ENCODE data around the gene PRPSAP1. TPM values are rescaled to one million over a fixed set of nuclear protein-coding genes. Genes with fewer than 3 reads are reported as not detected.
"Not testable (repeated sequence)": the region's sequence is repeated elsewhere in the genome, so short reads cannot be mapped to it uniquely, and the experiment has no call there.

PRPSAP1 gene
- total RNA-seq, 6 experiments from 2014 or later = 39.3 to 55.6 (median 45.1) TPM

DNA sequence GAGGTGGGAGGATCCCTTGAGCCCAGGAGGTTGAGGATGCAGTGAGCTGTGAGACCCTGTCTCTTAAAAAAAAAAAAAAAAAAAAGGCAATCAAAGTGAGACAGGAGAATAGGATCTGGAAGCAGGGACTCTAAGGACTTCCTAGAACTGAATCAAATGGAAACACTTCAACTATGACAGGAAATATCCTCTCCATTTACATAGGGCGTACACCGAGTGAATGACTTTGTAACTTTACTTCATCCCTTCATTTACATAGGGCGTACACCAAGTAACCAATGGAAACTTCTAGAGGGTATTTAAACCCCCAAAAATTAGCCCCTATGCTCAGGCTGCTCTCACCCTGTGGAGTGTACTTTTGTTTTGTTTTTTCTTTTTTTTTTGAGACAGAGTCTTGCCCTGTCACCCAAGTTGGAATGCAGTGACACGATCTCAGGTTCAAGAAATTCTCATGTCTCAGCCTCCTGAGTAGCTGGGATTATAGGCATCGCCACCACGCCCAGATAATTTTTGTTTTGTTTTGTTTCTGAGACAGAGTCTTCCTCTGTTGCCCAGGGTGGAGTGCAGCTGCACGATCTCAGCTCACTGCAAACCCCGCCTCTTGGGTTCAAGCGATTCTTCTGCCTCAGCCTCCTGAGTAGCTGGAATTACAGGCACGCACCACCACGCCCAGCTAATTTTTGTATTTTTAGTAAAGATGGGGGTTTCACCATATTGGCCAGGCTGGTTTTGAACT, 9.6 kb upstream of the PRPSAP1 start:
- DNase-seq (no peak), ATAC-seq (no peak)
- Histone ChIP-seq H3K27me3 (no peaks in the 10 kb centered on the region), H3K4me1 (no peaks in the 10 kb centered on the region), H3K27ac (no peak overlapping the region), H3K4me3 (no peak overlapping the region), H3K9me3 (no peaks in the 10 kb centered on the region), H3K36me3 (no peaks in the 10 kb centered on the region)
- WGBS (ENCODE audit: insufficient coverage, low coverage, low lambda C conversion rate, missing lambda C conversion rate) = 83% methylated on average over 10 of the region's 11 CpGs
- TF ChIP-seq, protein P1, sequence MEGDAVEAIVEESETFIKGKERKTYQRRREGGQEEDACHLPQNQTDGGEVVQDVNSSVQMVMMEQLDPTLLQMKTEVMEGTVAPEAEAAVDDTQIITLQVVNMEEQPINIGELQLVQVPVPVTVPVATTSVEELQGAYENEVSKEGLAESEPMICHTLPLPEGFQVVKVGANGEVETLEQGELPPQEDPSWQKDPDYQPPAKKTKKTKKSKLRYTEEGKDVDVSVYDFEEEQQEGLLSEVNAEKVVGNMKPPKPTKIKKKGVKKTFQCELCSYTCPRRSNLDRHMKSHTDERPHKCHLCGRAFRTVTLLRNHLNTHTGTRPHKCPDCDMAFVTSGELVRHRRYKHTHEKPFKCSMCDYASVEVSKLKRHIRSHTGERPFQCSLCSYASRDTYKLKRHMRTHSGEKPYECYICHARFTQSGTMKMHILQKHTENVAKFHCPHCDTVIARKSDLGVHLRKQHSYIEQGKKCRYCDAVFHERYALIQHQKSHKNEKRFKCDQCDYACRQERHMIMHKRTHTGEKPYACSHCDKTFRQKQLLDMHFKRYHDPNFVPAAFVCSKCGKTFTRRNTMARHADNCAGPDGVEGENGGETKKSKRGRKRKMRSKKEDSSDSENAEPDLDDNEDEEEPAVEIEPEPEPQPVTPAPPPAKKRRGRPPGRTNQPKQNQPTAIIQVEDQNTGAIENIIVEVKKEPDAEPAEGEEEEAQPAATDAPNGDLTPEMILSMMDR (IDR thresholded peaks at IDR 0.05) = no peak
- TF ChIP-seq POLR2A (IDR thresholded peaks at IDR 0.05) = no peak
- intact Hi-C loops (cut with DNase I) = no loop called here

GRCh38 chr17:76360461-76360860, 6.7 kb upstream of the PRPSAP1 start:
- Histone ChIP-seq H3K9me3 (no peaks in the 10 kb centered on the region), H3K4me3 (no peak overlapping the region), H3K36me3 (no peaks in the 10 kb centered on the region), H3K27me3 (no peaks in the 10 kb centered on the region), H3K27ac (no peak overlapping the region), H3K4me1 (no peaks in the 10 kb centered on the region)
- WGBS (ENCODE audit: insufficient coverage, low coverage, low lambda C conversion rate, missing lambda C conversion rate) = 50% methylated on average over 1 of the region's 2 CpGs
- ATAC-seq (no peak), DNase-seq (no peak)
- intact Hi-C loops (cut with DNase I) = no loop called here
- TF ChIP-seq, protein P1 (IDR thresholded peaks at IDR 0.05) = no peak
- no peak for TF ChIP-seq POLR2A (IDR thresholded peaks at IDR 0.05)

GRCh38 chr17:76359776-76360175, 6.1 kb upstream of the PRPSAP1 start:
- intact Hi-C loops (cut with DNase I); H3K27me3 ChIP-seq: not testable (repeated sequence)
- WGBS (ENCODE audit: insufficient coverage, low coverage, low lambda C conversion rate, missing lambda C conversion rate) = 75% methylated on average over 5 of the region's 6 CpGs

DNA sequence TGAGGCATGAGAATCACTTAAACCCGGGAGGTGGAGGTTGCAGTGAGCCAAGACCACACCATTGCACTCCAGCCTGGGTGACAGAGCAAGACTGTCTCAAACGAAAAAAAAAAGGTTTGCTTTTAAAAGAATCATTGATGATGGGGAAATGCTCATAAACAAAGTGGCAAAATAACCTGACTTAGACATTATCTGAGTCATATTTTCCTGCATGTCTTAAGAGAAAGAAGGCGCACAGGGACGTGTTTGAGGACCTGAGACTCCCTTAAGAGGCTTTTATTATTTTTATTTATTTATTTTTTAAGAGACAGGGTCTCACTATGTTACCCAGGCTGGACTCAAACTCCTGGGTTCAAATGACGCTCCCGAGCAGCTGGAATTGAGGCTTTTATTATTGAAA, 5.7 kb upstream of the PRPSAP1 start:
- WGBS (ENCODE audit: insufficient coverage, low coverage, low lambda C conversion rate, missing lambda C conversion rate) = 80% methylated on average over 6 of the region's 6 CpGs
- ATAC-seq (no peak), DNase-seq (no peak)
- H3K27me3 ChIP-seq = no peaks in the 10 kb centered on the region
- no peak overlapping the region for H3K4me3 ChIP-seq
- TF ChIP-seq, protein P1 (IDR thresholded peaks at IDR 0.05) = no peak
- no peaks in the 10 kb centered on the region for H3K9me3 ChIP-seq
- intact Hi-C loops (cut with DNase I) = no loop called here
- no peaks in the 10 kb centered on the region for H3K36me3 ChIP-seq
- H3K4me1 ChIP-seq = peaks cover 0 to 5% (median 0%) of the 10 kb centered on the region in 4 donors
- H3K27ac ChIP-seq = no peak overlapping the region

More at GRCh38 chr17:76359776-76360175, 6.1 kb upstream of the PRPSAP1 start:
- ATAC-seq, H3K27ac ChIP-seq, H3K4me3 ChIP-seq, DNase-seq, H3K9me3 ChIP-seq, H3K4me1 ChIP-seq, H3K36me3 ChIP-seq: not testable (repeated sequence)

DNA sequence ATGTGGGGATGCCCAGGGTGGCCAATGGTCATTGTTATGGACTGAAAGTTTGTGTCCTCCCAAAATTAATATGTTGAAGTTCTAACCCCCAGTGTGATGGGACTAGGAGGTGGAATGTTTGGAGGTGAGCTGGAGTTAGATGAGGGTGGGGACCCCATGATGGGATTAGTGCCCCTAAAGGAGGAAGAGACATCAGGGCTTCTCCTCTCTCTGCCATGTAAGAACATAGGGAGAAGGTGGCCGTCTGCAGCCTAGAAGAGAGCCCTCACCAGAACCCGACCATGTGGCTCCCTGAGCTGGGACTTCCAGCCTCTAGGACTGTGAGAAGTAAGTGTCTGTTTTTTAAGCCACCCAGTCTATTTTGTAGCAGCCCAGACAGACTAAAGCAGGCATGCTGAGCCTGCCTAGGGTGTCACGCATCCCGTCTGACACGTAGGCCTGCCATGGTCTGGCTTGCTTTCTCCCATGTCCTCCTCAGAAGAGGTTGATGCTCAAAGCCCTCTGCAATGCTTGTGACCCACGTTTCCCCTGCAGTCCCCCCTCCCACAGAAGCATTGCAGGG, 4.0 kb upstream of the PRPSAP1 start:
- H3K4me1 ChIP-seq = peaks cover 0 to 8% (median 0%) of the 10 kb centered on the region in 4 donors
- no peak overlapping the region for H3K4me3 ChIP-seq
- H3K9me3 ChIP-seq = no peaks in the 10 kb centered on the region
- no peaks in the 10 kb centered on the region for H3K27me3 ChIP-seq
- WGBS (ENCODE audit: insufficient coverage, low coverage, low lambda C conversion rate, missing lambda C conversion rate) = 80% methylated on average over 2 of the region's 6 CpGs
- TF ChIP-seq POLR2A (IDR thresholded peaks at IDR 0.05) = no peak
- TF ChIP-seq, protein P1 (IDR thresholded peaks at IDR 0.05) = no peak
- intact Hi-C loops (cut with DNase I) = no loop called here
- H3K27ac ChIP-seq = no peak overlapping the region
- no peak for ATAC-seq
- H3K36me3 ChIP-seq = no peaks in the 10 kb centered on the region
- DNase-seq = no peak
